Endothelial cell (in vitro differentiated cells): ENCODE measurements around the gene PDGFRB. TPM values are rescaled to one million over a fixed set of nuclear protein-coding genes. Genes with fewer than 3 reads are reported as not detected.

Experiments used
- DNase-seq: peaks from one replicate; pipeline ENCODE4 v3.0.0; 2021; ENCODE audit warnings: low spot score
- H3K27ac Mint-ChIP-seq: one replicate; pipeline ENCODE4 v1.8.0; 2021; ENCODE audit warnings: mixed read lengths, inconsistent platforms; ENCODE audit not compliant: unreplicated experiment
- H3K27me3 Mint-ChIP-seq: one replicate; pipeline ENCODE4 v1.8.0; 2021; ENCODE audit warnings: mild to moderate bottlenecking, moderate library complexity, mixed read lengths, inconsistent platforms; ENCODE audit not compliant: unreplicated experiment
- H3K36me3 Mint-ChIP-seq: one replicate; pipeline ENCODE4 v1.8.0; 2021; ENCODE audit warnings: mild to moderate bottlenecking, low read depth, mixed read lengths, inconsistent platforms; ENCODE audit not compliant: unreplicated experiment
- H3K4me1 Mint-ChIP-seq: one replicate; pipeline ENCODE4 v1.8.0; 2021; ENCODE audit warnings: mild to moderate bottlenecking, mixed read lengths, inconsistent platforms; ENCODE audit not compliant: unreplicated experiment
- H3K4me3 Mint-ChIP-seq: one replicate; pipeline ENCODE4 v1.8.0; 2021; ENCODE audit warnings: mild to moderate bottlenecking, mixed read lengths, inconsistent platforms; ENCODE audit not compliant: unreplicated experiment
- H3K9me3 Mint-ChIP-seq: one replicate; pipeline ENCODE4 v1.8.0; 2021; ENCODE audit warnings: mixed read lengths, inconsistent platforms; ENCODE audit not compliant: unreplicated experiment
- CTCF ChIP-seq: fragments of 200-600 bp; sonication (generic); IDR thresholded peaks from one replicate; pipeline ENCODE4 v1.5.0; 2021; ENCODE audit warnings: antibody characterized with exemption; ENCODE audit not compliant: unreplicated experiment
- total RNA-seq: library from RNA; stranded (reverse); fragmentation: NEBNext Ultra II Directional; extraction: Animal tissue kit (Norgen Biotek cat#: 25700); gene quantifications from one replicate; pipeline ENCODE4 v1.2.1, GENCODE V29; 2021; ENCODE audit not compliant: unreplicated experiment

PDGFRB gene
- total RNA-seq, 1 donor from 2014 or later: 23.7 TPM

- H3K27me3 Mint-ChIP-seq: peaks cover 10% of the 10 kb centered on the region
- H3K27ac Mint-ChIP-seq: no peak overlapping the region
- peaks cover 10% of the 10 kb centered on the region for H3K4me1 Mint-ChIP-seq
- peaks cover 5% of the 10 kb centered on the region for H3K36me3 Mint-ChIP-seq
- TF ChIP-seq CTCF: no peak
- no peaks in the 10 kb centered on the region for H3K9me3 Mint-ChIP-seq
- DNase-seq: no peak
- no peak overlapping the region for H3K4me3 Mint-ChIP-seq
These were observed 79.8 kb downstream of the PDGFRB start for GRCh38 chr5:150075806-150076205.

GRCh38 chr5:150075233-150075632 is 80.4 kb downstream of the PDGFRB start:
- Mint-ChIP-seq H3K4me1 (peaks cover 10% of the 10 kb centered on the region), H3K27me3 (peaks cover 10% of the 10 kb centered on the region), H3K9me3 (no peaks in the 10 kb centered on the region), H3K4me3 (no peak overlapping the region), H3K27ac (no peak overlapping the region), H3K36me3 (peaks cover 5% of the 10 kb centered on the region)
- no peak for TF ChIP-seq CTCF
- DNase-seq: no peak

DNA sequence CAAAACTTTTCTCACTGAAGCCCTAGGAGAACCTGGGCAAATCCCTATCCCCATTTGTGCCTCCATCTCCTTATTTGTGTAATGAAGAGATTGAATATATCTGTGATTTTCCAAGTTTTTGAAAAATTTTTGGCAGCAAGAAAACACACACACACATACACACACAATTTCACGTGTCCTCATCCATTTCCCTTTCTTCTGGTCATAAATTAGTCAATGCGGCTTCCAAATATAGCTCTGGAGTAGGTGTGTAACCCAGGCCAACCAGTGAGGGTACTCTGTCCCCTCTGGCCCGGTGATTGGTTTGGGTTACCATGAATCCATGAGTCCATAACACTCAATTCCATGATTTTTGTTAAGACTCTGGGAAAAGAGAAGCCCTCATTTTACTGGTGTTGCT is 82.0 kb downstream of the PDGFRB start:
- DNase-seq: no peak
- Mint-ChIP-seq H3K27me3 (peaks cover 3% of the 10 kb centered on the region), H3K36me3 (peaks cover 4% of the 10 kb centered on the region), H3K27ac (no peak overlapping the region), H3K9me3 (no peaks in the 10 kb centered on the region), H3K4me3 (no peak overlapping the region), H3K4me1 (peaks cover 5% of the 10 kb centered on the region)
- no peak for TF ChIP-seq CTCF

DNA sequence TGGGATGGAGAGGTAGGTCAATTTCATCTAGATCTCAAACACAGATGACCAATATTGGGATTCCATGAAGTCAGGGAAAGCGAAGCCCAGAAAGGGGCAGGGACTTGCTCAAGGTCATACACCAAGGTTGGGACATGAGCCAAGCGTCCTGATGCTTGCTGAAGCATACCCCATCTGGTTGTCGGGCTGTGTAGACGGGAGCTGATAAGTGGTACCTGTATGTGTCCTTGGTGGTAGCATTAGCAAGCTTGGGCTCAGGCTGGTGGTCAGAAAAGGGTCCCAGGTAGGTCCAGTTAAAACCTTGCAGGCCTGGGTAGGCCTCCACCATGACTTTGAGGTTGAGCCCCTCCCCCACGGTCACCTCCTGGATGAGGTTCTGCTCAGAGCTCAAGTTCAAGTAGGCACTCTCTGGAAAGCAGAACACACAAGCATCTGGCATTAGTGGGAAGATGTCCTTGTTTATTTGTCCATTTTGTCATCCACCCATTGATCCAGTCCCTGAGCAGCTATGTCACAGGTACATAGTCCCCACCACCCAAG is 82.5 kb downstream of the PDGFRB start:
- peaks cover 8% of the 10 kb centered on the region for H3K4me1 Mint-ChIP-seq
- H3K27ac Mint-ChIP-seq: no peak overlapping the region
- peaks cover 1% of the 10 kb centered on the region for H3K27me3 Mint-ChIP-seq
- H3K4me3 Mint-ChIP-seq: no peak overlapping the region
- no peaks in the 10 kb centered on the region for H3K36me3 Mint-ChIP-seq
- no peaks in the 10 kb centered on the region for H3K9me3 Mint-ChIP-seq
- DNase-seq: no peak
- no peak for TF ChIP-seq CTCF

DNA sequence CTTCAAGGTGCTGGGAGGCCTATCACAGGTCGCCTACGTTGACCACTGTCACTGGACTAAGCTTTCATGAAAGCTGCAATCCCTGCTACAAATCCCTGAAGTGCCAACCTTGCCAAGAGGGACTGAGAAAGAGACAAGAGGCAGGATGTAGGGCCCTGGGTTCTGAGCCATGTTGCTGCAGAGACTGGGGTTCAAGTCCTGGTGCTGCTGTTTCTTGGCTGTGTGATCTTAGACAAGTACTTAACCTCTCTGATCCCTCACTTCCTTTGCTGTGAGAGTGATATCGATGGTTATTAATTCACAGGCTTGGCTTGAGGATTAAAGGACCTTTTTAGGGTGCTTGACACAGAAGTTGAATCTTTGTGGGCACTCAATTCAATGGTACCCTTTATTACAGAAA is 84.8 kb downstream of the PDGFRB start:
- no peak for DNase-seq
- no peak overlapping the region for H3K27ac Mint-ChIP-seq
- H3K4me3 Mint-ChIP-seq: no peak overlapping the region
- H3K4me1 Mint-ChIP-seq: peaks cover 8% of the 10 kb centered on the region
- no peaks in the 10 kb centered on the region for H3K9me3 Mint-ChIP-seq
- peaks cover 3% of the 10 kb centered on the region for H3K27me3 Mint-ChIP-seq
- no peak for TF ChIP-seq CTCF
- H3K36me3 Mint-ChIP-seq: no peaks in the 10 kb centered on the region
